Measurements from ENCODE around the gene VPS26B.
"Not testable (repeated sequence)": the region's sequence is repeated elsewhere in the genome, so short reads cannot be mapped to it uniquely, and the experiment has no call there.

Gene VPS26B

GRCh38 chr11:134258577-134258976 lies 34.1 kb downstream of the VPS26B start:
- no peak for DNase-seq (ENCODE audit: low spot score)

DNA sequence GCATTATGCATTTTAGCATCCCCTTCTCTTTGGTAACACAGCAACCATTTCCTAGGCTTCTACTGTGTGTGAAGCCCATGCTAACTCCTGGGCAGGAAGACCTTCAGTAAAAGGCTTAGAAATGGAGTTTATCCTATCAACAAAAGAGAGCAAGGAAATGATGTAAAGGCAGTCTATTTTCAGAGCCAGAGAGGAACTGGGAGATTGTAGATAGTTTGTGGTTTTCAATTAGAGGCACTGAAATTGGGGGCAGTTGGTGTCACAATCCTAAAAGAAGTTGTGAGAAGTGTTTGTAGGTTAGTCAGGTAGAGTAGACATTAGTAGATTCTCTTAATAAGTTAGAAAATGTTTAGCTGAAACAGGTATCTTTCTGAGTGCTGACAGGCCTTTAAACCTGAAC lies 36.0 kb downstream of the VPS26B start:
- DNase-seq (ENCODE audit: low spot score): no peak

GRCh38 chr11:134260983-134261382 lies 36.5 kb downstream of the VPS26B start:
- no peak for DNase-seq (ENCODE audit: low spot score)

- DNase-seq (ENCODE audit: low spot score): peak; percentile 53
Observed at GRCh38 chr11:134261626-134262488, 37.4 kb downstream of the VPS26B start.

- no peak for DNase-seq (ENCODE audit: low spot score)
Observed at GRCh38 chr11:134264966-134265764, 40.7 kb downstream of the VPS26B start.

- DNase-seq (ENCODE audit: low spot score): no peak
Observed at GRCh38 chr11:134266440-134266839, 42.0 kb downstream of the VPS26B start.

DNA sequence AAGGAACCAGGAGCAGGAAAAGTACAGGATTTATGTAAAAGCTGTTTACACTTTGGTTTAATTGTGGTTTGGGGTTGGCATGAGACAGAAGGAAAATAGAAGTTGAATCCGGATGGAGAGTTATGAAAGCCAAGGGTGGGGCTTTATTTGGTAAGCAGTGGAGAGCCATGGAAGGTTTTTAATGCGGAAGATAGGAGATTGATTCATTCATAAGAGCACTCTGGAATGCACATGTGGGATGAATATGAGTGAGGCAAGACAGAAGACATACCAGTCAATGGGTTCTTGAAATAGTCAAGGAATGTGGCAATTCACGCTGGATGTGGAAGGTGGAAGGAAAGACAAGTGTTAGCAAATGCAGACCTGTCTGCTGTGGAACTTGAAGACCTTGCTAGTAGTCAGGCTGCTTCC lies 42.4 kb downstream of the VPS26B start:
- peak; percentile 88 for DNase-seq (ENCODE audit: low spot score)

- DNase-seq (ENCODE audit: low spot score): no peak
Observed at GRCh38 chr11:134267461-134267860, 43.0 kb downstream of the VPS26B start.

GRCh38 chr11:134267966-134268365 lies 43.5 kb downstream of the VPS26B start:
- DNase-seq (ENCODE audit: low spot score): no peak

- DNase-seq (ENCODE audit: low spot score): no peak
Observed at GRCh38 chr11:134270250-134270714, 45.8 kb downstream of the VPS26B start.

DNA sequence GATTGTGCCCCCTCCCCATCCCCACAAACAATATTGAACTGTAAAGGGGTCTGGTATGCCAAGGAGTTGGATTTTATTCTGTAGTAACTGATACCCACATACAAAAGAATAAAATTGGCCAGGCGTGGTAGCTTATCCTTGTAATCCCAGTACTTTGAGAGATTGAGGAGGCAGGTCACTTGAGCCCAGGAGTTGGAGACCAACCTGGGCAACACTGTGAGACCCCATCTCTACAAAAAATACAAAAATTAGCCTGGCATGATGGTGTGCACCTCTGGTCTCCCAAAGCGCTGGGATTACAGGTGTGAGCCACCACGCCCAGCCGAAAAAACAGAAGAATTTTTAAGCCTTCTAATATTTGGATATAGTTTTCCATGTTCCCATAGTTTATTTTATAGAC lies 47.5 kb downstream of the VPS26B start:
- DNase-seq (ENCODE audit: low spot score): no peak

- peak; percentile 44 for DNase-seq (ENCODE audit: low spot score)
Observed at GRCh38 chr11:134272381-134273316, 48.2 kb downstream of the VPS26B start.

GRCh38 chr11:134273317-134273712 lies 48.8 kb downstream of the VPS26B start:
- no peak for DNase-seq (ENCODE audit: low spot score)

- no peak for DNase-seq (ENCODE audit: low spot score)
Observed at GRCh38 chr11:134275188-134275533, 50.7 kb downstream of the VPS26B start.

DNA sequence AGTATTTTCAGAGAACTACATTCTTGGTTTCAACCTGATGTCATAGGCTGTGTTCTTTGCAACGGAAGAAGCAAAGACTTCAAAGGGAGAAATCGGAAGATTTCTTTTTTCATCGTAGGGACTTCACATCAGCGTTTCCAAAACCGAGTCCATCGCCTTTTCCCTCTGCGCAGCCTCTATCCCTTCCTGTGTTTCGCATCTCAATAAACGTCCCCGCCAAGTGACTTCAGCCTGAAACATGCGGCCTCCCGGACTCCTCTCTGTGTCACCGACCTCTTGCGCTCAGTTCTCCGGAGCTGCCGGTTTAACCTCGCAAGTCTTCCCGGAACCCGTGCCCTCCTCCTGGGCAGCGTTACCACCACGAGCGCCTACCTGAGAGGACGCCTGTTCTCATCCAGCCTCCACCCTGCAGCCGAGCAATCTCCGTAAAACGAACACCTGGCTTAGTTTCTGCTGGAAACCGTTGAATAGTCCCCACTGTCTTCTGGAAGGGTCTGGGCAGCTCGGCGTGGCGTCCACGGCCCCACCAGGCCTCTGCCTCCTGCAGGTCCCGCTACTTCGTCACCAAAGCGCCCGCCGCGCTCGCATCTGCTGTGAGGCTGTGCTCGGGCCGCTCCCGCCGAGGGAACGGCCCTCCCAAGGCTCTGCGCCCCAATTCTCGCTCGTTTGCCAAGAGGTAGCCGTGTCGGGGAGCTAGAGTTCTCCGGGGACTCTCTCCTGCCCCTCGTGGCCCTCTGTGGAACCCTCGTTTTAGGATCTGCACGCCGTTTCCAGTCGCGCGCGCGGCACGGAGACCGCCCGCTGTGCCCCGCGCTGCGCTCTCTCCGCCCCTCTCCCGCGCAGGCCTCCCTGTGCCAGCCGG lies 51.3 kb downstream of the VPS26B start, which contains the start of gene GLB1L3:
GLB1L3 (plus strand) TSS at position 846 of the 862 bp plus-strand sequence. CDS start 362 bp downstream, outside the sequence.
- peak; percentile 47 for DNase-seq (ENCODE audit: low spot score)

DNA sequence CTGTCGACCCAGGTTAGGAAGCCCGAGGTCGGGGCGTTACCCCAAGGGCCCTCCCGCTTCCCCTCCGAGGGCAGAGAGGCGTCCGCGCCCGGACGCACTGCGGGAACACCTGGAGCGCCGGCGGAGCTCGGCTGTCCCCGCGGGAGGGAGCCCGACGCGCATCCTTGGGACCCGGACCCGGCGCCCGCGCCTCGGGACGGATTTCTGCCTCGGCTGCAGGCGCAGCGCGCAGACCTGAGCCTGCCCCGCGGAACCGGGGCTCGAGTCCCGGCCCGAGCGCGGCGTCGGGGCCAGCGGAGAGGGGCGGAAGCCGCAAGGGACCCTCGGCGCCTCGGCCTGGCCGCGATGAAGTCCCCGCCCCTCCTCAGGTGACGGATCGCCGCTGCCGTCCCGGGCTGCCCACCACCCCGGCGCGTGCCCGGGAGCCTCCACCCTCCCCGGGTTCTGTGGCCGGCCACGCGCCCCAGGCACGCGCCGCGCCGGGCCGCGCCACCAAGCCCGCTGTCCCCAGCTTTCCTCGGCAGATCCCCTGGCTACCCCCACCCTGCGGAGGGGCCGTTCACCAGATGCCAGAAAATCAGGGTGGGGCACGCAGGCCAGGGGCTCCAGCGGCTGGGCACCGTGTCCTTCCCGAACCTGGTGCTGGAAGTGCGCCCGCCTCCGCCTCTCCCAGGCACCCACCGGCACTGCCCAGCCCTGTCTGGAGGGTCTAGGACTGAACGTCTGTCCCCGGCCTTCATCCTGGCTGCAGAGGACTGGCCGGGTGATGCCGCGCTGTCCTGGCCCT lies 52.1 kb downstream of the VPS26B start:
- DNase-seq (ENCODE audit: low spot score): no peak

GRCh38 chr11:134277183-134278001 lies 52.9 kb downstream of the VPS26B start:
- no peak for DNase-seq (ENCODE audit: low spot score)

DNA sequence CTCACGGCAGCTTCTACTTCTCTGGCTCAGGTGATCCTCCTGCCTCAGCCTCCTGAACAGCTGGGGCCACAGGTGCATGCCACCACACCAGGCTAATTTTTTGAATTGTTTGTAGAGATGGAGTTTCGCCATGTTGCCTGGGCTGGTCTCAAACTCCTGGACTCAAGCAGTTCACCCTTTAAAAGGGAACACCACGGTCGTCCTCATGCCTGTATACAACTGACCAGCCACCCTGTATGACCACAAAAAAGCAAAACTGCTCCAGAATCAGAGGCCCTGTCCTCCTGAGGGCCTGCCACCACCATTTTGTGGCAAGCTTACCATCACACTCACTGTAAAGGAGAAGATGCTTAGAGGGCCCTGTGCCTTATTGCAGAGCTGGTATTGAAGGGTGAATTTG lies 53.9 kb downstream of the VPS26B start:
- no peak for DNase-seq (ENCODE audit: low spot score)

DNA sequence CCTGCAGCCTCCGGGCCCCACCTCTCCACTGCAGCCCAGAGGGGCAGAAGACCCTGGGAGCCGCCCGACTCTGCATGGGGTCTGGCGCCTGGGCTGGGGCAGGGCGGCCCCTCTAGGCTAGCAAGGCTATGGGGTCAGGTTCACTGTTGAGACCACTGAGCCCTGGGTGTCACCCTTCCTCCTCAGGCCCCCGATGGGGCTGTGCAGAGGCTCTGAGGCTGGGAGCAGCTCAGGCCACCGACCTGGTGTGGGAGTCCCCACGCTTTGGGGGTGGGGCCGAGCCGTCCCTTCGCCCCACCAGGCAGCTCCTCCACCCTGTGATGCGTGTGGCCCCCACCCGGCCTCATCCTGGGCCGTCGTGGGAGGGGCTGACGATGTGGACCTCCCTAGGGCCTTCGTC lies 57.2 kb downstream of the VPS26B start:
- not testable (repeated sequence) for DNase-seq (ENCODE audit: low spot score)

All from AG08395 (cell line).